Measurements from ENCODE around the gene ARFGAP2.

Gene ARFGAP2

DNA sequence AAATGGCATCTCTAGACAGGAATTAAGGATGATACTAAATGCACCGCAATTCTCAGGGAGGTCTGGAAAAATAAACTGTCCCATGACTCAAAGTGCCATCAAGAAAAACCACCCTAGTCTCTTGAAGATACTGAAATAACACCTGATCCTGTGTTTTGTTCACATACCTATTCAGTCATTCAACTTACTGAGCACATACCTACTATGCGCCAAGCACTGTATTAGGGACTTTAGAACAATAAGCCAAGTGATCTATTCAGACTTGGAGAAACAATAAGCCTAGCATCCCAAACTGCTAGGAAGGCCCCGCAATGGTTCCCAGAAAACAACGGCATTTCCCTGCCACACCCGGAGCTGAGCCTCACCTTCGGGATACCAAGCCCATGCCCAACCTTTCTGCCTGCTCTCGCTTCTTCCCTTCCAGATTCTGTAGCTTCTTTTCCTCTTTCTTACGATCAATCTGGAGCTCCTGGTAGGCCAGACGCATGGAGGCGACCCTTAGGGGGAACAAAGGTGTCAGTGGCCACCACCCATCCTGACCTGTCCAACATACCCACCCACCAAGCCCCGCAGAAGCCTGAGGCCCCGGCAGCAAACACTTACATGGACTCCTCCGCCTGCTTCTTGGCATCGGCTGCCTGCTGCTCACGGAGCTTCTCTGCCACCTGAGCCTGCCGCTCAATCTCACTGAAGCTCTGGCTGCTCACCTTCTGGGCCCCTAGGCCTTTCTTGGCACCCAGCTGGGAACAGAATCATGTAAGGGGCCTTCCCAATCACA is 5.4 kb downstream of the ARFGAP2 start:
- DNase-seq (ENCODE audit: low read depth in 2 of 2) = no peak

DNA sequence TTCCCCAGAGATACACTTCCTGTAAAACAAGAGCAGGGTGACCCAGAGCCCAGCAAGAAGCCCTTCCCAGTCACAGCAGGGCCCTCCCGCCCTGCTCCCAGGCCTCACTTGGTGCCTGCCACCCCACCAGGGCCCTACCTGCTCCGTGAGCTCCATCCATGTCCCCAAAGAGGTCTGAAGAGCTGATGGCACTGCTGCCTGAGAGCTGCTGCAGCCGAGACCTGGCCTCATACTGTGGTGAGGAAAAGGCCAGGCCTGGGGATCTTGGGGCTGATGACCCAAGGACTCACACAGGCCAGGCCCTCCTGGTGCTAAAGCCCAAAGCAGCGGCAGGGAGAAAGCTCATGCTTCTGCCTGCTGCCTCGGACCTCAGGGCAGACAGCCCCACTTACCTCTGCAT is 10.3 kb downstream of the ARFGAP2 start:
- DNase-seq (ENCODE audit: low read depth in 2 of 2) = no peak

DNA sequence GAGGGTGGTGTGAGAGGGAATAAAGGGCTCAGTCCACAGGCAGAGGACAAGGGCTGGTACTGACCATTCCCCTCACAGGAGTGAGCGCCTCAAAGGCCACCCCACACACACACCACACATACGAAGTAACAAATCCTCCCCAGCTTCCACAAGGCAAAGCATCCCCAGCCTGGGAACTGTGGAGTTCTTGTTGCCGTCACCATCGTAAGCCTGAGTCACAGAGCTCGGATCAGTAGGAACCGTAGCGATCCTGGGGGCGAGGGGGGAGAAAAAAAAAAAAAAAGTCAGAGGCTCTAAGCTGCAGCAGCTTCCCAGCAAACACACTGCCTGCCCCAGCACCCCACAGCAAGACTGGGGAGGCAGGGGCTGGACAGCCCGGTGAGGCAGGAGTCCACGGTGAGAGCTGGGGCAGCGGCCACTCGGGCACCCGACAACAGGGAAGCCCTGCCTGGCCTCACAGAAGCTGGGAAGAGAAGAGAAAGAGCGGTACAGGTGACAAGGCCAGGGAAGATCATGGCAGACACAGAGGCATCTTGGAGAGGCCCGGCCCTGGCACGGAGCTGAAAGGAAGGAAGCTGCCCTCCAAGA is 11.3 kb downstream of the ARFGAP2 start:
- no peak for DNase-seq (ENCODE audit: low read depth in 2 of 2)

DNA sequence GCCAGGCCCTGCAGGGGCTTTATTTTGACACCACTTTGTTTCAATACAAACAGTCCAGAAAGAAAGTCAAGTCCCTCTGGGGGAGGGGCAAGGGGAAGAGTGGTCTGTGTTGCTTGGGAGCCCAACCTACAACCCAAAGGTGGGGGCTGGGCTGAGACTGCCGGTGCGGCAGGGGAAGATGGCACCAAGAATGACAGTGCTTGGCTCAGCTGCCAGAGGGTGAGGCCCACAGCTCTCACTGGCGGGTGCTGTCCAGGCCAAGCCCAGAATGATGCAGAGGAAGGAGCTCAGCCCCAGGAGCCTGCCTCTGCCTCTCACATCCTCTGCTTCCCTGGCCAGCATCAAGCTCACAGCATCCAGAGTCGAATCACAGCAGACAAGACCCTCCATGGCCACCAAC is 12.4 kb downstream of the ARFGAP2 start:
- no peak for DNase-seq (ENCODE audit: low read depth in 2 of 2)

DNA sequence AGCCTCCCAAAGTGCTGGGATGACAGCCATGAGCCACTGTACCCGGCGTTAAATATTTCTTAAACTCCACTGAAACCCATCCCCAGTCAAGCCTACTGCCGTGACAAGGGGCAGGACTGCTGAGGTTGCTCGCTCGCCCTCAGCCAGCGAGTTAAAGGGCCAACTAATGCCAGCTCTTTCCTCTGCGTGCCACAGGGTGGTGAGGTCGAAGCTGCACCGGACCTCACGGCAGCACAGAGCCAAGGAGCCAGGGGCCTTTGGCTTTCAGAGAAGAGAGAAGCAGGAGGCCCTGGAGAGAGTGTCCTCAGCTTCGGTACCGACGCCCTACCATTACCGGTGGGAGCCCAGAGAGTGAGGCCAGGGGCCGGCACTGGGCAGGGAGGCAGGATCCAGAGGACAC is 12.8 kb downstream of the ARFGAP2 start:
- no peak for DNase-seq (ENCODE audit: low read depth in 2 of 2)

DNA sequence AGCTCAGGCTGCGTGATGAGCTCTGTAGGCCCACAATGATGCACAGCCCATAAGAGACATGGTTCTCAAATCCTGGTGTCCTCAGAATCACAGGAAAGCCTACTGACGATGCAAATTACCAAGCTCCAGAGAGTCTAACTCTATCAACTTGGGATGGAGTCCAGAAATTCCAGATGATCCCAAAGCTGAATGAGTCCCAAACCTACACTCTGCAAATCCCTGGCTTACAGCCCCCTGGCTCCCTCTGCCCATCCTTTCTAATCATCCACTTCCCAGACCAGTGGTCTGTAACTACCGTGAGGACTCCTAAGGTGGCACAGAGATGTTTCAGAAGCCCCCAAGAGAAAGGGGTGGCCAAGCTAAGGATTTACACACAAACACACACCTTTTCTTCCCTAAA is 13.5 kb downstream of the ARFGAP2 start:
- DNase-seq (ENCODE audit: low read depth in 2 of 2) = no peak

DNA sequence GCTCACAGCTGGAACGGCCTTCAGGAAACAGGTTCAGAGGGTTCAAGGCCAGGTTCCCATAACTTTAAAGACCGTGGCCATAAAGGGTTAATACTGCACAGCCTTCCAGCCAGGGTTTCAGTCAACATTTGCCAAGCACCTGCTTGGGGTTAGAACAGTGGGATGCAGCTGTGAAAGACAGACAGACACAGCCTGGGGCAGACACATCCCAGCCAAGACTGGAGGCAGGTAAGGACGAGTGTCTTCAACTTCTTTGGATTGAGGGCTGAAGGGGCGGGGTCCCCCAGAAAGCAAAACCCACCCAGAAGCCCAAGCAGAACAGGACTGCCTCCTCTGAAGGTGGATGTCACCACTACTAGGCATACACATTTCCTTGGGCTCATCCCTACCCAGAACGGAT is 14.3 kb downstream of the ARFGAP2 start:
- no peak for DNase-seq (ENCODE audit: low read depth in 2 of 2)

DNA sequence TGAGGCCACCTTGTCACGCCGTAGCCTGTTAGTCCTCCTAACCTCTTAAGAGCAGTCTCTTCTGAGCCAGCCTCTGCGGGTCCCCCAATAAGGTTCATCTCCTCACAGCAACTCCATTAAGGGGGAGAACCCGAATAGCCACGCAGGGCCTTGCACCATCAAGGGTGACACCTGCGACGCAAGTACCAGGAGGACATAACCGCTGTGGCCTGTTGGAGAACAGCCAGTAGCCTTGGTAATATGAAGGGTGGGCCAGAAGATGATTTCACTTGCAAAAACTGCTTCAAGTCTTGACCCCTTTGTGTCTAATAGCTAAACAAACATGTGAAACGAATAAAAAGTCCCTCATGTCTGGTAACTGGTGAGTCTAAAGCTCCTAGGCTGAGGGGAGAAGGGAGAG is 14.8 kb downstream of the ARFGAP2 start:
- DNase-seq (ENCODE audit: low read depth in 2 of 2) = no peak

DNA sequence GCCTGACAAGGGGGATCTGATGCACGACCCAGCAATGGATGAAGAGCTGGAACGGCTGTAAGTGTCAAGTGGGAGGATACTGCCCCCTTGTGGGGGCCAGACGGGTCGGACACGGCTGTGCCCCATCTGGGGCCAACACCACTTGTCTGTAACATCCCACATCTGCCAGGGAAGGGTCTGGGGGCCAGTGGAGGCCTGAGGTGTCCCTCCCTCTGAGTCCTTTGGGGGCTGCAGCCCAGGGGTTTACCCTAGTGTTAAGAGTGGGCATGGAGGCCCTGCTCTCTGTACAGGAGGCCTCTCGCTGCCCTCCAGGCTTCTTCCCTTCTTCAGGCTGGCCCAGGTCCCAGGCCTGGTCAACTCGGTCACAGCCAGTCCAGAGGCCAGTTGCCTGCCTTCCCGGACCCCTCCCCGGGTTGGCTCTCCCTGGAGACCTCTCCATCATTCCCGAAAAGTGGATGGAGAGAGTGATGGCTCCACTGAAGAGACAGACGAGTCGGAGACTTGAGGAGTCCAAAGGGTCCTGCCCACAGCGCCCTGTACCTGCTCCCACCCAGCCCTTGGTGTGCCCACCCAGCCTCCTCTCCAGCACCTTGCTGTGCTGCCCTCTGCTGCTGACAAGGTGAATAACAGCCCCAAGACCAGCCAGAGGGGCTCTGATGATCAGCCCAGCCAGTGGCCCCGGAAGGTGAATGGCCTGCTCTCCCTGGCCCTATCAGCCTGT is 15.4 kb downstream of the ARFGAP2 start:
- peak; percentile 44 to 51 for DNase-seq (ENCODE audit: low read depth in 2 of 2)

DNA sequence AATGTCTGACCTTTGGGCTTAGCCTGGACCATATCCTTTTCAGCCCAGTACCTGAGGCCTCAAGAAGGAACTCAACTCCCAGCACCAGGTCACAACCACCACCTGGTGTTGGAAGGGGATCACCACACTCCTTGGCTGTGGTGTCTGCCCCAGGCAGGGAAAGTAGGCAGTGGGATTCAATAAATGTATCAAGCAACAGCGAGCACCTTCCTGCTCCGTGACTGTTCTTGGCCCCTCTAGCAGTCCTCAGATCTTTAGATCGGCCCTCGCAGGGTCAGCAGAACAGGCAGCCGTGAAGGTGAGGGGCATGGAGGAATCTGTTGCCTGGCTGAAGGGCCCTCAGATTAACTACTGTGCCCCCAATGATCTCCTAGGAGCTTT is 15.9 kb downstream of the ARFGAP2 start:
- DNase-seq (ENCODE audit: low read depth in 2 of 2) = no peak

DNA sequence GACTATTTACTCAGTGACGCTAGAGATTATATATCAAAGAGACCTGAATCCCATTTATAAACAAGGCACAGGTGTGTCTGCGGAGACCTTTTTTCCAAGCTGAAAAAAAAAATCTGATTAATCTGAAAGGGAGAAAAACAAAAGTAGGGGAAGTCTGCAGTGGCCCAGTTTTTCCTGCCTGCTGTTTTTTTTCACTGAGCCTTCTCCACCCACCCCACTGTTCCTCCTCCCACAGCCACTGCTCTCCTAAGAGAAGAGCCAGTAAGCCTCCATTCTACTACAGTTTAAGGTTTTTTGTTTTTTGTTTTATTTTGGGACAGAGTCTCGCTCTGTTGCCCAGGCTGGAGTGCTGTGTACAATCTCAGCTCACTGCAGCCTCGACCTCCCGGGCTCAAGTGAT is 18.4 kb downstream of the ARFGAP2 start:
- DNase-seq (ENCODE audit: low read depth in 2 of 2) = no peak

DNA sequence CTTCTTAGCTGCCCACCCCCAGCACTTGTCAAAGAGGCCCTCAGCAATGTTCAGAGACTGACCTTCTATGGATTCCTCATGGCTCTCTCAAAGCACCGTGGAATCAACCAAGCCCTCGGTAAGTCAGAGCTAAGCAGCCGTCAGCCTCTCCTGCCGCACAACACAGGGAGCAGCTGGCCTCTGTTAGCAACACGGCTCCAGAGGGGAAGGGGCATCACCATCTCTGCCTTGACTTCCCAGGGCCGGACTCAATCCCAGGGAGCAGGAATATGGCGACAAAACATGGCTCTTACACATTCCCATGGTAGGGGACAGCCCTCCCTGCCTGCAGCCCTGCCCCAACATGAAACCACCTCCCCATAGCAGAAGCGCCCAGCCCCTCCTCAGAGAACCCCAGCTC is 18.9 kb downstream of the ARFGAP2 start:
- no peak for DNase-seq (ENCODE audit: low read depth in 2 of 2)

DNA sequence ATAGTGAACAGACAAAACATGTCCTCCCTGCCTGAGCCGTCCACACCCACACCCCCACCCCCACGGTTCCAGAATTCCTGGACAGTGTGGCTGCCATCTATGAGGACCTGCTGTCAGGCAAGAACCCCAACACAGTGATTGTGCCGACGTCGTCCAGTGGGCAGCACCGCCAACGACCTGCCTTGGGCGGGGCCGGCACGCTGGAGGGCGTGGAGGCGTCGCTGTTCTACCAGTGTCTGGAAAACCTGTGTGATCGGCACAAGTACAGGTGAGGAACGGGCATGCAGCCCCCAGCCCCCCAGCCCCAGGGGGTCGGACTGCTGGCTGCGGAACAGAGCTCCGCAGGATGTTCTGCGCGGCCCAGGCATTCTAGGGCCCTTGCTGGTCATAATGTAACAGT is 19.7 kb downstream of the ARFGAP2 start:
- no peak for DNase-seq (ENCODE audit: low read depth in 2 of 2)

DNA sequence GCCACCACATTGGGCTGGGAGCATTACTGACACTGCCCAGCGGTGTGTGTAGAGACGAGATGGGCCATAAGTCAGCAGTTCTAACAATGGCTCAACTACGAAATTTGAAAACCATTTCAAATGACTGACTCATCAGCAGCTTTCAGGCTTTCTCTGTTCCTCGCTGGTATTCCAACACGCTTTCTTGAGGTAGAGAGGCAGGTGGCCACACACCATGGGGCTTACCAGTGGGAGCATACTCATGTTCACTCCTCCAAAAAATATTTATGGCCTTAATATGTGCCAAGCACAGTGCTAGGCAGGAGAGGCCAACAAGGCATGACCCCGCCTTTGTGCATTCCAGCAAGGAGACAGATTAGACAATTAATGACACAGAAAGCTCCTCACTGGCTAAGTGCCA is 20.3 kb downstream of the ARFGAP2 start:
- no peak for DNase-seq (ENCODE audit: low read depth in 2 of 2)

DNA sequence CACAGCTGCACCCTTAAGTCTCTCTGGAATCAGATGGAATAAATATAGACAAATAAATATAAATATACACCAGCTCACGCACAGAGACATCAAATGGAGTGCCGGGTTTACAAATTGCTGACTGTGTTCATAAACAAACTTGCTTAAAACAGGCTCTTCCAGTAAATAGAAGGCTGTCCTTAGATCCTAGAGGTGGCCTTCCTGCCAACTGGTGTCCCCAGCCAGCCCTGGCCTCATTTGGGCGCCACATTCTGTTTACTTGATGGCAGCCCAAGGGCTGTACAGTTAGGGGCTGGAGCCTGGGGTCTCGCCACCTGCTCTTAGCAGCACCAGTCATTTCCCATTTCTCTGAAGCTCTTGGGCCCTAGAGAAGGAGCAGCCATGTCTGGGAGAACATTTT is 20.8 kb downstream of the ARFGAP2 start:
- DNase-seq (ENCODE audit: low read depth in 2 of 2) = no peak

DNA sequence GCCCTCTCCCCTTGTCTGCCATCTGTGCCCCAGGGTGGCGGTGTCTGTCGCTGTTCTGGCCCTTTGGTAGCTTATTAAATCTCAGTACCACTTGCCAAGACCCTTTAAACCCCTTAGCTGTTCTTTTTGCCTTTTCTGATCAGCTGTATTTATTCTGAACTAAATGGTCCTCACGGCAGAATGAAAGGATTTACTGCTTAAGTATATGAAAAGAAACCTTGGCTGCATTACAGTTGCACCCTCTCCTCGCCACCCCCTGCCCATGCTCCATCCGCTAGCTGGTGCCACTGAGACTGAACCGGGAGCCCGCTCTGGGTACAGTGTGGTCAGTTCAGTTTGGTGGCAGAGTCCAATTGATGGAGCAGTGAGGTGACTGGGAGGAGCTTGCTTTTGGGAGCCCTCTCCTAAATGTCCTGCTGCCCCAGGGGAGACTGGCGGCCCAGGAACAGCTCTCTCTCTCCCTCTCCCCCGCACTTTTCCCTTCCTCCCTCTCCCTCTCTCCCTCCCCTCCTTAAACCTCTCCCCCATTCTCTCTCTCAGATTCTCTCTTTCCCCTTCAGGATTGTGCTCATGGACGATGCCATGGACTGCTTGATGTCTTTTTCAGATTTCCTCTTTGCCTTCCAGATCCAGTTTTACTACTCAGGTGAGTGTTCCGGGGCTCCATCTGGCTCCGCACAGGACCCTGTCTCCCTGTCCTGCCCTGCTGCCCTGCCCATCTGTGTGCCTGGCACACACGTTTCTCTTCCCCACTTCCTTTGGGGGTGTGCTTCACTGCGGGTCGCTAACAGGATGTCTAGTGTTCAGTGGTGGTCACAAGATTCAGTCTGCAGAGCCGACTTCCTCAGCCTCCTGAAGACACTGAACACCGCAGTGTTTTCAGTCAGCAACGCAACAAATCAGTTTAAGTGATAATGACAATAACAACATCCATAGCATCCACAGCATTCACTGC is 21.8 kb downstream of the ARFGAP2 start:
- no peak for DNase-seq (ENCODE audit: low read depth in 2 of 2)

DNA sequence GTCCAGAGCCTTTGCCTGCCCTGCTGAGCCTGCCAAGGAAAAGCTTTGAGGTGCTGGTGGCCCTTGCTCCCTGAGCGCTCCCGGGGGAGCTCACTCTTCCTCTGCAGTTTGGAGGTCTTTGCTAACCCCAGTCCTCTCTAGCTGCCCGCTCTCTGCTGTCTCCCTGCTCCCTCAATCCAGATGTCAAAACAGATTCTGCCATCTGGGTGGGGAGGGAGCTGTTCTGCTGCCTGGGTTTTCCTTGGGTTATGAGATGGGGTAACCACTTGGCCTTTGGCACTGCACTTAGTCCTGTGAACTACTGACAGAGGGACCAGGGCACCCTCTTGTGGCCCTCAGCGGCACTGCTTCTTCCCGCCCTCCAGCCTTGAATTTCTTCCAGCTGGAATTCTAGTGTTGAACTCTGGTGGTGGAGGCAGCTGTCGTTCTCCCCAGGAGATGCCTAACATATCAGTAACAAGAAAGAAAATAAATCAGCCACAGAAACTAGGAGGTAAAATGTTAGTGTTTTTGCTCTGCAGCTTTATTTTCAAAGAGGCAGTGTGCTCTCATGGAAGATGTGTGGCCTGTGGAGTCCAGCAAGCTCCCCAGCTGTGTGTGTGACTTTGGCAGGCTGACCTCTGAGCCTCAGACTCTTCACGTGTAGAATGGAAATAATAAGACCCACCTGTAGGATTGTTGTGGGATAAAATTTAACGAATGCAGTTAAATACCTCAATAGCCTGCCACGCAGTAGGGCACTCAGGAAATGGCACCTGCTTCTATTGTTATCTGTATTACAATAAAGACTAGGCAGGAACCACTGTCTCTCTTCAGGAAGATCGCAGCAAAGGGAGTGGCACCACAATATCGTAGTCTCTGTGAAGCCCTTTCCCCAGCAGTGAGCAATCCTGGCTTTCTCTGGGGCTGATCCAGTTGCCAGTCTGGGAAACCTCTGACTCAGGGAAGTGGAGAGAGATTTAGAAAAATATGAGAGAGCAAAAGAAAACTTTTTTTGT is 23.4 kb downstream of the ARFGAP2 start:
- peak; percentile 38 to 45 for DNase-seq (ENCODE audit: low read depth in 2 of 2)

DNA sequence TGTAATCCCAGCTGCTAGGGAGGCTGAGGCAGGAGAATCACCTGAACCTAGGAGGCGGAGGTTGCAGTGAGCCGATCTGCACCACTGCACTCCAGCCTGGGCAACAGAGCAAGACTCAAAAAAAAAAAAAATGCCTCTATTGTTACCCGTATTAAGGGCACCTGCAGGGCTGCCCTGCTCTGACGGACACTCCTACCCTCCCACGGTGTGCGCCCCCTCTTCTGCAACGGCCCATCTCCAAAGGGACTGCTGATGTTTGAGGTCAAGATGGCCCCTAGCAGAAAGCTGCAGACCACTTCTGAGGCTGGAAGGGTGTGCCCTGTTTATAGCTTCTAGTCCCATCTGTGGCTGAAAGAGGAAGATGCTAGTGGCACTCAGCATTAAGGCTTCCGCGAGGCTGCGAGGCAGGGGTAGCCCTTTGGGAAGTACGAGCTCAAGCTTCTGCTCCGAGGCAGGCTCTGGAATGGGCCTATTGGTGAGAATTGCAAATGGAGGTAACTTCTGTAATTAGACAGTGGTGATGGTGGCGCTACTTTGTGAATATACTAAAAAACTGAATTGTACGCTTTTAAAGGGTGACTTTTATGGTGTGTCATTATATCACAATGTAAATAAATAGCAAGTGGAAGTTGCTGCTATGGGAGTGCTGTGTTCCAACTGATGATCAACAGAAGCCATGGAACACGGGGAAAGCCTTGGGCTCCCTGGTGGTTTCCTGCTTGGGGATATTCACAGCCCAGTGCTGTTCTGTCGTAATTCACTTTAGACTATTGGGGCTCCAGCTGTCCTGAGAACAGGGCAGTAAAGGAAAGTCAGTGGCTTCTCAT is 24.3 kb downstream of the ARFGAP2 start:
- no peak for DNase-seq (ENCODE audit: low read depth in 2 of 2)

DNA sequence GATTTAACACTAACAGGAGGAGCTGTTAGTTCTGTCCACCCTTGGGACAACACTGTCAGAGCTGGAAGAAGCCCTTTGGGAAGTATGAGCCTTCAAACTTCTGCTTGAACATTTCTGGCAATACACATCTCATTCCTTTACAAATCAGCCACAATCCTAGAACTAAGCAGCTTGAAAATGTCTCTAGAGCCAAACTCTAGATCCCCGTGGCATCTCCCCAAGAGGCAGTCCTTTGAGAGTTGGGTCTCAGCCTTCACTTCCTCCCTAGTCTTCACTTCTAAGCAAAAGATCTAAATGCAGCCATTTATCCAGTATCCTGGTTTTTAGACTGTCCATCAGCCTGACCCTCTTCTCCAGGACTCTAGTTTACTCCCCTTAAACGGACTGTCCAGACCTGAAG is 26.9 kb downstream of the ARFGAP2 start:
- DNase-seq (ENCODE audit: low read depth in 2 of 2) = no peak
